Amniotic stem cell (primary cell): Measurements from ENCODE around the gene TSHZ2.

Experiments used
- DNase-seq: peaks from one replicate; lab custom pipeline; 2025; lab: John Stamatoyannopoulos, UW

TSHZ2 gene

DNA sequence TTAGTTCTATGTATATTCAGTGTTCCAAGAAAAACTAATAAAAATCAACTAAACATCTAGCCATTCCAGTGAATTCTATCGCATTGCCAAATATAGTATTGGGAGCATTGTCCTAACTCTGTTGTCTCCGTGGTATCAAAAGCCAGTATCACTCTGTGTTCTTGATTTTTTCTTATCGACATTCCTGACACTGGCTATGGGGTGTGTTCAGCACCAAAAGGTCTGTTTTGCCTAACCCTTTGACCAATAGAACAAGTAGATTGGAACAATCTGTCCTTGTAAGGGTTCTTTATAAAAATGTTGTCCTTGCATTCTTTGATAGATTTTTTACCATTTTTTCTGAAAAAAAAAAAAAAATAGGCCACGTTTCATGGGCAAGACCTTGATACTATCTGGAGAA lies 161.5 kb downstream of the TSHZ2 start:
- DNase-seq: no peak

DNA sequence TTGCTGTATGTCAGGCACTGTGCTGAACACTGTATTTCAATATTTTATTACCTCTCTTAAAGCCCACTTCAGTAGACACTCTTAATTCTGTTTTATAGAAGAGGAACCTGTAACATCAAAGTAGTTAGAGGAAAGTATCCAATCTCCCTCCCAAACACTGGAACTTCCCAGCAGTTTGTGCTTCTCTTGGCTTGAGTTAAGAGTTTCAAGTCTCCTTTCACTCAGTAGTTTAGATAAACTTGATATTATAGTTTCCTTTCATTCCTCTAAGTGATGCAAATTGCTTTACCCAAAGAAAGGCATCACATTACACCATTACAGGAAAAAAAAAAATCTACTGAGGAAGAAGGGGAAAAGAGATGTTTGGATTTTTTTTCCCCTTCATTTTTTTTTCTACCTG lies 164.3 kb downstream of the TSHZ2 start:
- DNase-seq: no peak

DNA sequence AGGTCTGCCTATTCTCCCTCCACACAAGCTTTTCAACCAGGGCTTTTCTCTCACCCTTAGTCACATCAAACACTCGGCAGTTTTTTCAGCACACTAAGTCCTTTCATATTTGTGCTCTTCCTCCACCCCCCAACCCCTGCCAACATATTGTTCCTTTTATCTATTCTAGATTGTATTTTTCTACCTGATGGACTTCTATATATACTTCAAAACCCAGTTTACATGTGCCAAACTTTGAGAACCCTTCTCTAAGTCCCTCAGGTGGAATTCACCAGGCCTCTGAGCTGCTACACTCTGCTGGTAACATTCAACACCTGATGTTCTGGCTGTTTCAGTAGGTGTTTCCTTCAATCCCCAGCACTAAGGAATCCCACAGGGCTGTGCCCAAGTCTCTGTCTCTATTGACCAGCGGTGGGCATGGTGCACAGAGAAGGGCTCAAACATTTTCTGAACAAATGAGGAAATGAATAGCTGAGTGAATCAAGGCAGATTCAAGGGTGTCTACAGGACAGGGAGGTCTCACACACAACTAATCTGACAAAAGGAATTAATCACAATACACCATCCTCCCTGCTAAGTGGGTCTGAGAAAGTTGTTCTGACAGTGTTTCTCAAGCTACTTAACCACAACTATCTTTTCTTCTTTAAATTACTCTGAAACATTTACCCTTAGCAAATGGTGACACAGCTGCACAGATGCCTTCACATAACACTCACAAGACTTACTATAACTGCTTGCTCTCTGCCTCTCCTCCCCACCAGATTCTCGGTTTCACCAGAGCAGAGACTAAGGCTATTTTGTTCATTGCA lies 166.5 kb downstream of the TSHZ2 start:
- no peak for DNase-seq

DNA sequence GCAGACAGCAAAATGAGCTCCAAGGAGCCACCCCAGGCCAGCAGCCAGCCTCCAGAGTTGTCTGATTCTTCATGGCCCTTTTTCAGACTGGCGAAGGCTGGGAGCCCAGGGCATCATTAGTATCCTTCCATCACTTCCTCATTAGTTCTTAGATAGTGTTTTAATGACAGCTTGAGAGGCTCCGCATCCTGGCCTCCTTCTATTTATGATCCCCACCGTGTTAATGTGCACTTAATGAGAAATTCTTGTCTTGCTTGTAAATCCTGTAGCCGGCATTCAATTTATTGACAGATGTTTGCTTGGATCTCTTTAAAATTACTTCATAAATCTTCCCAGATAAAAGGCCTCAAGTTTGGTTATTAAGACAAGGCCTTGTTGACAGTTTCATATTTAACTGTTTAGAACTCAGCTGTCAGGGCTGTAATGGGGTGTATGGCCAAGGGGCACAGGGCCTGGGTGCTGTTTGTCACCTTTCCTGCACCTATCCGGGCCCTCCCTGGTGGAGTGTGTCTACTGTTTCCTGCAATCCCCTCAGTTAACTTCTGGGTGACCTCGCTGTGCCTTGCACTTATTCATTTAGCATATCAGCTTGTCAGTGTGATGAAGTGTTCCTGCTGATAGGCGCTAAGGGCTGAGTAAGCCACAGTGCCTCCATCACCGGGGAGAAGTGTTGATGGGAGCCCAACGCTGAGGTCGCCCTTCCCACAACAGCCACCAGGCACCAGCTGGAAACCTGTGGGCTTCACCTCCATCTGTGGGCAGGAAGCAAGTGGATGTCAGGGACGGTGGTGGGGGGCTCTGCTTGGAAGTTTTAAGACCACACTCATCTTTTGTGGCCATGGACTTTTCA lies 169.3 kb downstream of the TSHZ2 start:
- no peak for DNase-seq

DNA sequence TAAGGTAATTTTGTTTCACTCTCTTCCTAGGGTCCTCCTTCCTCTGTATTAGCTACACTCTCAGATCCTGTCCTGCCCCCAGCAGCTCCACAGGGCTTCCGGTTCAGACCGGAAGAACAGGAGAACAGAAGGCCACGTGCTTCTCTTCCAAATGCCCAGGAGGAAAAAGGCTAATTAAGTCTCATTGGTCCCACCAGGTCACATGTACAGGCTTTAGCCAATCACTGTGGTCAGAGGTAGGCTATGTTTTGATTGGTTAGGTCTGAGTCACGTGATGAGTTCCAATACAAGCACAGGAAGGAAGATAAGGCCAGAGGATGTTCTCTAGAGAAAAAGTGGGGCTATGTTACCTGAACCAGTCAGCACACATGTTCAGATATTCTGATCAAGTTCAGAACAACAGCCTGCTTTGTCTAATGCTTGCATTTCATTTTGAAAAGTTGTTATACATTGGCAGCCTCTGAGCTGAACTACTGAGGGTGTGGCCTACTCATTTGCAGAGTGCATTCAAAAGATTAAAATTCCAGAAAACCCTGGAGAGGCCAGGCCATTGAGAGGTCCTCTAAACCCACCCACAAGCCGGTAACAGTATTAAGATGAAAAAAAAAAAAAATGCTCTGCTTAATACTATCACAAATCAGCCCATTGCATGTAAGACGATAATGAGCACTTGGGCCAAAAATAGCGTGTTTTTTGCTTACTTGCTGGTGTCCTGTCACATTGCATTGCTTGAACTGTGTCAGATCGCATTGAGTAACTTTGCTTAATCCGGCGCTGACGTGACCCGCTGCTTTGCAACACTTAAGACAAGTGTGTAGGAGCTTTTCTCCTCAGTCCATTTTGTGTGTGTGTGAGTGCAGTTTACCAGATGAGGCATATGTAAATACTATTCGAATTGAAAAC lies 170.3 kb downstream of the TSHZ2 start:
- DNase-seq: no peak

DNA sequence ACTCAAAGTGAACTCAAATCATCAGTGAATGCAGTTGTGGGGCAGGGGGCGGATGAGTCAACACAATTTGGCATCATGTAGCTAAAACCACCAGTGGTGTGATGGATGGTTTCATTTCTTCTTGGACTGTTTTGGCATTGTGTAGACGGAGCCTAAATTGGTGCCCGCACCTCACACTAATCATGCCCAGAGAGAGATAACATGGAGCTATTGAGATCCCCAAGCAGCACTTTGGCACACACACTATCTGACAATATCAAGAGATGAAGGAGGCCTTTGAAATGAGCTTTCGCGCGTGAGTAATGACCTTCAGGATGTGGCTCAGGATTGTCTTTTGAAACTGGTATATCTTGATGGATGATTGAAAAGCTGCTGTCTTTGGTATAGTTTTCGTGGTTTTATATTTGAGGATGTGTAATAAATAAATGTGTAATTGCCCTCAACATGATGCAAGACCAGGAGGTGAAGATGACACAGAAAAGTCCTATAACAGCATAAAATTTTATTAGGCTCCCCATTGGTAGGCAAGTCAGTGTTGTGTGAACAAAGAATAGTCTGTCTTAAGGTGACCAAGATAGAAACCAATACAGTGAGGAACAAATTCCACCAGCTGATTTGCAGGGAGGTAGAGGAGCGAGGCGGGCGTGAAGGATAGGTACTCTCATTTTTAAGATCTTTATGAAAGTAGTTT lies 174.2 kb downstream of the TSHZ2 start:
- no peak for DNase-seq

DNA sequence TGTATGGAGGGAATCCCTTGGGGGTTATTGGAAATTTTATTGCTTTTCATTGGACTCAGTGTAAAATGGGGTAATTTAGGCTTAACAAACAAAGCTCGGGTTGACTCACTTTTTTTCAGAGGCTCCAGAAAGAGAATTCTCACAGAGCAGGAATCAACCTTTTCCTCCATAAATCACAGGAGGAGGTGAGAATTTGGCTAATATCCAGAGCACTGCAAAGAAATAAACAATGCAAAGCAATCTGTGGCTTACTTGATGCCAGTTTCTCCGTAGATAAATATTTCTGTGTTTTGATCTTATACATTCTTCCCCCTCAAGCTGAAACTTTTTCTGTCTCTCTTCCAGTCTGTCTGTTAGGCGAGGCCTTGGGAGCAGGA lies 176.6 kb downstream of the TSHZ2 start:
- DNase-seq: no peak

DNA sequence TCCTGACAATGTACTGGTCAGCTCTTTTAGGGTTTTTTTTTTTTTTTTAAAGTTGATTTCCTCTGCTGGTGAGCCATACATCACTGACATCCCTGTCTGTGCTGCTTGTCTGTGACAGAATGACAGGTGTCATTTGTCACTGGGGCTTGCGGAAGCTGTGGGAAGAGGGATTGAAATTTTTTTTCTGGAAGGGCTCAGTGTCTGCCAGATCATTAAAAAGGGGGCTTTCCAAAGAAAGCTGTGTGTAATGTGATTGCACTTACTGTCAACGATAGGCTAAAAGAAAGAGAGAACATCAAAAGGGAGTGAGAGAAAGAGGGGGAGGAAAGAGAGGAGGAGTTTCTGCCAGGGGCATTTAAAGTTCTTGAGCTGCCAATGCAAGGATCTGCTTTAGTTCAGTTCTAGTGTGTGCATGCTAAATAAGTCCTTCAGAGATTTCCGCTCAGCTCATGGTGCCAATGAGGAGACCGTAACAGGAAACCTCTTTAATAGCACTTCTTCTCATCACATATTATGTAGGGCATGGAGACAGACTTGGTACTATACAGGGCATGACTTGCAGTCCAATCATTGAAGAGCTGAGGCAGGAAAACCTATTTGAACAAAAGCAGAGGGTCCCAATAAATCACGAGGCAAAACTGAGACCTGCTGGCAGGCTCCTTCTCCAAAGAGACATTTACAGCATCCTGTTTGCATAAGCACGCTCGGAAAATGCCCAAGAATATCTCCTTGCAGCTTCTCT lies 177.2 kb downstream of the TSHZ2 start:
- no peak for DNase-seq

DNA sequence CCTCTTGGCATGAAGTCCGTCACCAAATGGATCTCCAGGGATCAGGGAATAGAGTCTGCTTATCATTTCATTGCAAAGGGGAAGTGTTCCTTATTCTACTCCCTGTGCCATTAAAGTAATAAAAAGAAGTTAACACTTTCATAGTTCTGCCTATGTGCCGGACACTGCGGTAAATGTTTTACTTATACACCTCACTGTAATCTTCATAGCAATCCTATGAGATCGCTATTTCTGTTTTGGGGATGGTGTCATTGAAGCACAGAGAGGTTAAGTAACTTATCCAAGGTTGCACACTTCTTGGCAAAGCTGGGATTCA lies 177.7 kb downstream of the TSHZ2 start:
- no peak for DNase-seq

DNA sequence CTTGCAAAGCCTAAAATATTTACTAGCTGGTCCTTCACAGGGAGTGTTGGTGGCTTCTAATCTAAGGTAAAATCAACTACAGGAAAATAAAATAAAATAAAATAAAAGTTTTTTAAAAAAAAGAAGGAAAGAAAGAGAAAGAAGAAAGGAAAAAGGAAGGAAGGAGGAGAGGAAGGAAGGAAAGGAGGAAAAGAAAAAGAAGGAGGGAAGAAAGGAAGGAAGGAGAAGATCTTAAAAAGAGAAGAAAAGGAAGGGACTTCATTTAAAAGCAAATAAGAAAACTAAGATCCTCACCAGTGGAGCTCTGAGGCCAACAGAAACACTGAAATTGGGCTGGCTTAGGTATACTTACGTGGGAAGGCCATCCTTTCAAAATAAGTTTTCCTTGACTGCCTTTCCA lies 178.4 kb downstream of the TSHZ2 start:
- no peak for DNase-seq

DNA sequence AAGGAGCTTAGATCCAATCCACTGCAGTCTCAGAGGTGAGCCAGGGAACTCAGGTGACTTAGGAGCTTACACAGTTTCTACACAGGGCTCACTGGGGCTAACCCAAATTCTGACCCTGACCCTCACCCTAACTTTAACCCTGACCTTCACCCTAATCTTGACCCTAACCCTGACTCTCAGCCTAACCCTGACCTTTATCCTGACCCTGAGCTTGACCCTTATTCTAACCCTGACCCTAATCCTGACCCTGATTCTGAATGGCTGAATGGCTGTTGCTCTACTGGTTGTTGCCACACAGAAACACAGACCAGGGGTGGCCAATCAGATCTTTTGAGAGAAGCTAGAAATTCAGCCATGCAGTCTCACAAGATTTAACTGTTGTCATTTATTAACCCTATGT lies 180.1 kb downstream of the TSHZ2 start:
- DNase-seq: no peak

DNA sequence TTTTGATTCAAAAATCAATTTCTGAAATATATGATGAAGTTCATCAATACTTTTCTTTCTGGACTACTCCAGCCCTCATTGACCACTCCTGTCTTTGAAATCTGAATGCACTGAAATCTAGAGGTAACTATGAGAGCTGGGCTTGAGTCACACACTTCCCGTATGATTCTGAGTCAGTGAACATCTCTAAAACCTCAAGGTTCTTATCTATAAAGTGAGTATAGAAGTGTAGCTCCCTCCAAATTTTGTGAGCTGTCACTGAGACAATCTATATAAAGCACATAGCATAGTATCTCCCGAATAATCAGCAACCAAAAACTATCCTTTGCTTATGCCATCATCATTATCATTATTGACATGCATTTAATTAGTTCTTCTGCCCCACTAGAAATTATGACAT lies 182.4 kb downstream of the TSHZ2 start:
- no peak for DNase-seq

DNA sequence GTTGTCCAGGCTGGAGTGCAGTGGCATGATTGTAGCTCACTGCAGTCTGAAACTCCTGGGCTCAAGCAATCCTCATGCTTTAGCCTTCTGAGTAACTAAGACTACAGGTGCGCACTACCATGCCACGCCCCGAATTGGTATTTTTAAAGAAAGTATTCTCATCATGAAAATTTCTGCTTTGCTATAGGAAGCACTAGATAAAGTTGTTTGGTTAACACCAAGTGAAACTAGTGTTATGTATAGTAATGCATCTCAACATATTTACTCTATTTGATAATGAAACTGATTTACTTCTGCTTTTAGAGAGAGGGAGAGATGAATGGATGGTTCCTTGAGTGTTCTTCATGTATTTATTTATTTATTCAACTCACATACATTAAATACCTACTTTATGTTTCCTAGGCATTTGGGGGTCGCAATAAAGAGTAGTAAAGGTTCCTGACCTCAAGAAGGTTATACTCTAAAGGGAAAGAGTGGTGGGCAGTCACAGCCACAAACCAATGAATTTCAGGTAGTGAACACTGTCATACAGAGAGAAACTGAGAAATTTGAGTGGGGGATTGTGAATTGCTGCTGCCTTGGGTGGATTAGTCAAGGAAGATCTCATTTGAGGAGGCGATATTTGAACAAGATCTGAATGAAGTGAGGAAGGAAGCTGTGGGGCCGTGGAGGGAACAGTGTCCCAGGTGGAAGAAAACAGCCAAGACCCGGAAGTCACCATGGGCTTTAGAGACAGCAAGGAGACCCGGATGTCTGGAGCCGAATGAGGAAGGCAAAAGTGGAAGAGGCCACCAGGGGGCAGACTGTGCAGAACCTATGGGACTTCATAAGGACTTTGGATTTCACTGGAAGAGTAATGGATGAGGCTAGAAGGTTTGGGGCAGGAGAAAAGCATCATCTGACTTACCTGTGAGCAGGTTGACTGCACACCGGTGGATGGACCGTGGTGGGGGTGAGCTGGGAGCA lies 185.6 kb downstream of the TSHZ2 start:
- no peak for DNase-seq

DNA sequence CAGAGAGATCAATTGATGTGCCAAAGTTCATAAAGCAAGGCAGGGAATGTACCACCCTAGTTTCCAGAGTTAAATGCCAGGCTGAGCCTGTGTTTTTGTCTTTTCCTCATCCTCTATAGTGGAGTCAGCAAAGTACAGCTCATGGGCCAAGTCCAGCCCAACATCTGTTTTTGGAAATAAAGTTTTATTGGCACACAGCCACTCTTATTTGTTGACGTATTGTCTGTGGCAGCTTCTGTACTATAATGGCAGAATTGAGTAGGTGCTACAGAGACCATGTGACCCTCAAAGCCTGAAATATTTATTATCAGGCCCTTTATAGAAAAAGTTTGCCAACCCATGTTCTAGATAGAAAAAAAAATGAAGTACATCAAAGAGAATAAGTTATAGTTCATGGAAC lies 187.0 kb downstream of the TSHZ2 start:
- DNase-seq: no peak

DNA sequence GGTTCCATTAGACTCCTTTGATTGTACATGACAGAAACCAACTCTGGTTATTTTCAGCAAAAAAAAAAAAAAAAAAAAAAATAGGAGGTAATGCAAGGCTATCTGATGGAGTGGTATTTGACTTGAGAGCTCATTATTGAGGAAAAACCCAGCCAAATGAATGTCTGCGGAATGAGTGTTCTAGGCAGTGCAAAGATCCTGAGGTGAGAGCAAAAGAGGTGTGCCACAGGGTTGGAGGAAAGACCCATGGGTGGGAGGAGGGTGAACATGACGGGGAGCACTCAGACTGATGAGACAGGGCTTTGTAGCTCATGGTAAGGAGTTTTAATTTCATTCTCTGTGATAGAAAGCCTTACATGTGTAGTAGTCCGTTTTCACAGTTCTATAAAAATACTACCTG lies 188.9 kb downstream of the TSHZ2 start:
- DNase-seq: no peak

DNA sequence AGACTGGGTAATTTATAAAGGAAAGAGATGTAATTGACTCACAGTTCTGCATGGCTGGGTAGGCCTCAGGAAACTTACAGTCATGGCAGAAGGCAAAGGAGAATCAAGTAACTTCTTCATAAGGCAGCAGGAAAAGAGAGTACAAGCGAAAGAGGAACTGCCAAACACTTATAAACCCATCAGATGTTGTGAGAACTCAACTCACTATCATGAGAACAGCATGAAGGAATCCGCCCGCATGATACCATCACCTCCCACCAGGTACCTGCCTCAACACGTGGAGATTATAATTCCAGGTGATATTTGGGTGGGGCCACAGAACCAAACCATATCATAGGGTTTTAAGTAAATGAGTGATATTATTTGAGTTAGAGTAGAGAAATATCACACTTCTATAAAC lies 189.3 kb downstream of the TSHZ2 start:
- no peak for DNase-seq

DNA sequence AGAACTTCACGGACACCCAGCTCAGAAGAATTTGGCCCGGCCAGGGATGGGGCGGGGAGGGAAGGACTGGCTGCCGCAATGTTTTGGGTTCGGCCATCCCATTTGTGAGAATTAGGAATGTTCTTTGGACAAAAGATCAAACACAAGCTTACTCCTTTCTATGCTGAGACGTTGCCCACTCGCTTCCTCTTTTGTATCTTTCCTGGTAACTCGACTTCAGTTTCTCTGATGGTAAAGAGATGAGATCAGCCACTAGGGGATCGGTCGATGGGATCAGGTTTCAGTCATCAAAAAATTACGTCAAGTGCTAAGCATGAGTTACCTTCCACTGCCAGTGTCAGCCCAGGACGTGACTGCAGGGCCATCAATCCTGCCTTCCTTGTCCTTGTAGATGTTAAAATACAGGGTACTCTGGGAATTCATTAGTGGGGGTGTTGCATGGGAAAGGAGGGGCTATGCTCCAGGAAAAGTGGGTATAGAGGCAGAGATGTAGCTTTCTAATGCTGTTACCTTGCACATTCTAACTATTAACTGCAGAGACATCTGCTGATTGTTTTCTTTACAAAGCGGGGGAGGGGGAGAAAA lies 190.2 kb downstream of the TSHZ2 start:
- DNase-seq: no peak

DNA sequence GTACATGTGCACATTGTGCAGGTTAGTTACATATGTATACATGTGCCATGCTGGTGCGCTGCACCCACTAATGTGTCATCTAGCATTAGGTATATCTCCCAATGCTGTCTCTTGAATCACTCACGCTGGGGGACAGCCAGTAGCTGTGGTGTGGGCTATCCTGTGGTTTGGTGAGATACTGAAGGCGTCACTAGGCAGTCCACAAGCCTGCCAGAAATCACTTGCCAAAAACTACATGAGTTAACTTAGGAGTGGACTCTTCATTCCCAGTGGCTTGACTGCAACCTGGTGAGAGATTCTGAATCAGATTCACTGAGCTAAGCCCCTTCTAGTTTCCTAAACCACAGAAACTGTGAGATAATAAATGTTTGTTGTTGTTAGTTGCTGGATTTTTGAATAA lies 191.3 kb downstream of the TSHZ2 start:
- DNase-seq: no peak

DNA sequence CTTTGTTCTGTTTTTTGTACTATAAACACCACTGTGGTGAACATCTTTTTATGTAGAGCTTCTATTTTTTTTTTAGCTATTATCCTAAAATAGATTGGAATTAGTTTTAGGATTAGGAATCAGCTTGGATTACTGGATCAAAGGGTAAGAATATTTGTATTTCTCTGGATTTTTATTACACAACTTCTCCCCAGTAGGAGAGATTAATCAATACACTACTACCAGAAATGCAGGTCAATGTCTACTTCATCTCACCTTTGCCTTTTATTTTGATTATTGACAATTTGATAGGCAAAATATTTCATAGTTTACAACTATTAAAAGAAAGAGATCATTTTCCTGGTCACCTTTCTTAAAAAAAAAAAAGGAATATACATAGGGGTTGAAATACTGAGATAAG lies 191.9 kb downstream of the TSHZ2 start:
- DNase-seq: no peak

DNA sequence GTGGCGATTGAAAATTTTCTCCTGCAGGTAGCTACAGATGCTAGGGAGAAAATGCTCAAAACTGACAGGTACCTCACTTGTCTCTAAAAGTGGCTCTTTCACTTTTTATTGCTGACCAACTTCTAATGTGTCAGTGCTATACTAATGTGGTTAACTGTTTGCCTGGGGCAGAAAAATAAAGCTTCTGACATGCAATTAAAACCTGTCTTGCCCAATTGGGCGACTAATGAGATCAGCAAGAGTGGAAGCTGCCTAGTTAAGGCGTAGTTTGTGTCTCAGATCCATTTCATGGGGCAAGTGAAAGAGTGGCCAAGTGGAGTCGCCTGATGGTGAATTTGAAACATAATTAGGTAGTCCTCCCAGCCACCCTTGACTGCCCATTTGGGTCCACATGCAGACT lies 193.3 kb downstream of the TSHZ2 start:
- DNase-seq: no peak
